ENCODE data around the gene LAPTM4A.

The LAPTM4A gene

DNA sequence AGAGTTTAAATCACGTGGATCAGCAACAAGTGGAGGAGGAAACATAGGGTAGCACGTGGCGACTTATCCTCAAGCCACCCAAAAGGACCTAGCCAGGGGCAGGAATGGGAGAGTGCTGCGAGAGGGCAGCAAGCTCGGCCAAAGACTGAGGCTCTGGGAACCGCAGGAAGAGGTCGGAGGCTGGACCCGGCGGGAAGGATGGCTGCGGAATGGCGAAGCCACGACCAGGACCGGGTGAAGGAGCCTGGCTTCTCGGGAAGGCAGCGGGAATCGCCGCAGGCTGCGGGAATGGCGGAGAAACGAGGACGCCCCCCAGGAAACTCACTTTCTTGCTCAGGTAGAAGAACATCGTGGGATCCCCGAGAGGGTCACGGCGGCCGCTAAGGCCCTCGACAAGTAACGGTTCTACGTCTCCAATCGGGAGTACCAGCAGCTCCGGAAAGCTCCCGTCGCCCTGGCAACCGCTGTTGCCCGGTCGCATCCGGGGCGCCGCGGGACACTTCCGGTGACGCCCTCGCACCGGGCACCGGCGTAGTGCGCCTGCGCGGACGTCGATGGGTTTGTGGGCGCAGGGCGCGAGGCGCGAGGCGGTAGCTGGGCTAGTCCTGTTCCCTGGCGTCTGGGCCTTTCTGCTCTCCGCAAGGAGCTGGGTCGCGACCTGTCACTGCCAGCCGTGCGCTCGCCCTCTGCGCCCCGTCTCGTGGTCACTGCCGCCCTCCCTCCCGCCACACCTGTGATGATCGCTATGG is 61.6 kb downstream of the LAPTM4A start, which contains the start of gene WDR35:
WDR35 (minus strand) TSS at position 439 of the 749 bp plus-strand sequence; CDS start at position 349, 90 bp downstream.
- TF ChIP-seq, protein P1, sequence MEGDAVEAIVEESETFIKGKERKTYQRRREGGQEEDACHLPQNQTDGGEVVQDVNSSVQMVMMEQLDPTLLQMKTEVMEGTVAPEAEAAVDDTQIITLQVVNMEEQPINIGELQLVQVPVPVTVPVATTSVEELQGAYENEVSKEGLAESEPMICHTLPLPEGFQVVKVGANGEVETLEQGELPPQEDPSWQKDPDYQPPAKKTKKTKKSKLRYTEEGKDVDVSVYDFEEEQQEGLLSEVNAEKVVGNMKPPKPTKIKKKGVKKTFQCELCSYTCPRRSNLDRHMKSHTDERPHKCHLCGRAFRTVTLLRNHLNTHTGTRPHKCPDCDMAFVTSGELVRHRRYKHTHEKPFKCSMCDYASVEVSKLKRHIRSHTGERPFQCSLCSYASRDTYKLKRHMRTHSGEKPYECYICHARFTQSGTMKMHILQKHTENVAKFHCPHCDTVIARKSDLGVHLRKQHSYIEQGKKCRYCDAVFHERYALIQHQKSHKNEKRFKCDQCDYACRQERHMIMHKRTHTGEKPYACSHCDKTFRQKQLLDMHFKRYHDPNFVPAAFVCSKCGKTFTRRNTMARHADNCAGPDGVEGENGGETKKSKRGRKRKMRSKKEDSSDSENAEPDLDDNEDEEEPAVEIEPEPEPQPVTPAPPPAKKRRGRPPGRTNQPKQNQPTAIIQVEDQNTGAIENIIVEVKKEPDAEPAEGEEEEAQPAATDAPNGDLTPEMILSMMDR (IDR thresholded peaks at IDR 0.05; ENCODE audit: insufficient read depth, low read length, missing control alignments): no peak
- CTCF ChIA-PET: interaction anchor here (0.9 to 2.8 kb wide), 6 partner anchors 13 to 302 kb away, joined by 3 to 19 read pairs (median 6); no protein-coding TSS in a partner anchor
- H3K4me3 ChIP-seq (ENCODE audit: low read depth, low read length): peak within 1 kb of the TSS; percentile 86
- no peak for DNase-seq (ENCODE audit: low read depth, low spot score)
- POLR2A ChIA-PET: no interaction called here

DNA sequence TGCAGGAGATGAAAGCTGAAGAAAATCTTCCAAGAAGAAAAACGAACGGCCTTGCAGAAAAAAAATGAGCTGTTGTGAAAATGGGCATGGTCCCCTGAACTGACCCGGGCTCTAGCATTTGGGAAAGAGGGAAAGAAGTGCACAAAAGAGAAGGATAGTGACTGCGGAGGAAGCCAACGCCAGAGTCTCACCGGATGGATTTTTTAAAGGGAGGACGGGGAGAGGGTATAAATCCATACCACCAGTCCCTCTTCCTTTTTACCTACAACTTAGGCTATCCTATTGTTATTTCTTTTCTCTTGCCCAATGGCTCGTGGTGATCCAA is 62.1 kb downstream of the LAPTM4A start:
- ChIA-PET CTCF (interaction anchor here (0.9 to 2.8 kb wide), 7 partner anchors 13 to 302 kb away, joined by 3 to 19 read pairs (median 7); no protein-coding TSS in a partner anchor), POLR2A (no interaction called here)
- TF ChIP-seq, protein P1 (IDR thresholded peaks at IDR 0.05; ENCODE audit: insufficient read depth, low read length, missing control alignments): no peak
- no peak for DNase-seq (ENCODE audit: low read depth, low spot score)
- H3K4me3 ChIP-seq (ENCODE audit: low read depth, low read length): peak overlapping the region; percentile 86

DNA sequence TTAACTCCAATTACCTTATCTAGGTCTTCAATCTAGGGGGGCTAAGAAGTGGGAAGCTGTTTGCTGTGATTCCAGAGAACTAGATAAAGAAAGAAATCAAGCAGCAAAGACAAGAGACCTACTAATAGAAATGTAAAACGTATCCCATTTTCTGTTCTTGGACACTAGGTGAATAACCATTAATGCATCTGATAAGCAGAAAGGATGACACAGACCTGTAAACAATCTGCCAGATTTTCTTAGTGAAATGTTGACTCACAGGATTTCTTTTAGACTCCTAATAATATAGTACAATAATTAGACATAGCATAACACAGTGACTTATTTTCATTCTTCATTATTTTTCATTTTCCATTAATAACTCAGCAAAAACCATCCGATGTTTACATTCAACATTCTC is 62.8 kb downstream of the LAPTM4A start:
- H3K4me3 ChIP-seq (ENCODE audit: low read depth, low read length): no peak overlapping the region; the same call in 1 of the 2 replicates
- ChIA-PET POLR2A (no interaction called here), CTCF (interaction anchor here (0.7 to 2.8 kb wide), 7 partner anchors 27 to 303 kb away, joined by 3 to 19 read pairs (median 7); no protein-coding TSS in a partner anchor)
- no peak for DNase-seq (ENCODE audit: low read depth, low spot score)
- TF ChIP-seq, protein P1 (IDR thresholded peaks at IDR 0.05; ENCODE audit: insufficient read depth, low read length, missing control alignments): no peak

DNA sequence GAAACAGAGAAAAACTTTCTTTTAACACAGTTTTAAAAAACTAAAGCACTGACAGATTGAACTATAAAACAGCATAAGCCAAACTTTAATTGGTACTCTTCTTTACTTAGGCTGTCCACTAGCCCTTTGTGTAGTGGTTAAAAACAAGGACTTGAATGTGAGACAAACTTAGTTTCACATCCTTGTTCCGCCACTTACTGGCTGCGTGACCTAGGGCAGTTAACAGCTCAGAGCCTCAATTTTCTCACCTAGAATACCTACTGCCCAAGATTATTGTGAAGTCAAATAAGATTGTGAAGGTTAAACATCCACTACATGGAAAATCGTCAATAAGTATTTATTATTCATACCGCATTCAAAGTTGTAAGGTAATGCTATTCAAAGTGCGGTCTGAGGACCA is 63.5 kb downstream of the LAPTM4A start:
- no peak overlapping the region for H3K4me3 ChIP-seq (ENCODE audit: low read depth, low read length)
- ChIA-PET POLR2A (no interaction called here), CTCF (interaction anchor here (0.7 to 2.8 kb wide), 5 partner anchors 27 to 110 kb away, joined by 3 to 19 read pairs (median 7); no protein-coding TSS in a partner anchor)
- TF ChIP-seq, protein P1 (IDR thresholded peaks at IDR 0.05; ENCODE audit: insufficient read depth, low read length, missing control alignments): no peak
- no peak for DNase-seq (ENCODE audit: low read depth, low spot score)

All from AG04449 (cell line).